ENCODE results near the gene ARHGAP15. TPM values are rescaled to one million over a fixed set of nuclear protein-coding genes. Genes with fewer than 3 reads are reported as not detected.

Gene ARHGAP15
- total RNA-seq, 2 donors from 2014 or later, result 0.86 TPM; not detected in 1

GRCh38 chr2:143482316-143482715 is 353.1 kb downstream of the ARHGAP15 start:
- no peaks in the 10 kb centered on the region for H3K9me3 ChIP-seq (ENCODE audit: control insufficient read depth, low read length)
- H3K27me3 Mint-ChIP-seq (ENCODE audit: insufficient read depth), result peaks cover 50% of the 10 kb centered on the region
- H3K4me3 ChIP-seq (ENCODE audit: low read length), result no peak overlapping the region
- H3K27ac Mint-ChIP-seq, result no peak overlapping the region
- peaks cover 7% of the 10 kb centered on the region for H3K4me1 ChIP-seq (ENCODE audit: control insufficient read depth, insufficient read depth, low read length)
- H3K9ac ChIP-seq (ENCODE audit: extremely low read depth, low read length, poor library complexity, severe bottlenecking), result no peak overlapping the region
- no peak overlapping the region for H3K4me3 Mint-ChIP-seq
- 92 to 94% methylated on average over 2 to 3 of the region's 3 CpGs for WGBS, 2 experiments (ENCODE audit: insufficient coverage in 1 of 2, insufficient read length in 1 of 2)
- no peak for TF ChIP-seq CTCF (conservative IDR thresholded peaks at IDR 0.05)
- no peak for DNase-seq
- H3K27me3 ChIP-seq (ENCODE audit: control insufficient read depth, insufficient read depth, low read length, poor library complexity, severe bottlenecking), result no peaks in the 10 kb centered on the region
- H3K36me3 ChIP-seq (ENCODE audit: control insufficient read depth, insufficient read depth, low read length), result no peaks in the 10 kb centered on the region
- H3K27ac ChIP-seq (ENCODE audit: low read depth, low read length), result no peak overlapping the region
- H3K9me3 Mint-ChIP-seq, result no peaks in the 10 kb centered on the region
- H3K36me3 Mint-ChIP-seq (ENCODE audit: low read depth), result no peaks in the 10 kb centered on the region
- peaks cover 20% of the 10 kb centered on the region for H3K4me1 Mint-ChIP-seq

- no peaks in the 10 kb centered on the region for H3K27me3 ChIP-seq (ENCODE audit: control insufficient read depth, insufficient read depth, low read length, poor library complexity, severe bottlenecking)
- no peak for TF ChIP-seq CTCF (conservative IDR thresholded peaks at IDR 0.05)
- no peaks in the 10 kb centered on the region for H3K9me3 ChIP-seq (ENCODE audit: control insufficient read depth, low read length)
- peaks cover 7% of the 10 kb centered on the region for H3K4me1 ChIP-seq (ENCODE audit: control insufficient read depth, insufficient read depth, low read length)
- 94 to 100% methylated on average over 2 to 3 of the region's 4 CpGs for WGBS, 2 experiments (ENCODE audit: insufficient coverage in 1 of 2, insufficient read length in 1 of 2)
- no peak for DNase-seq
- H3K4me3 ChIP-seq (ENCODE audit: low read length), result no peak overlapping the region
- Mint-ChIP-seq H3K4me3 (no peak overlapping the region), H3K9me3 (no peaks in the 10 kb centered on the region), H3K4me1 (peaks cover 20% of the 10 kb centered on the region), H3K27me3 (ENCODE audit: insufficient read depth) (peaks cover 49% of the 10 kb centered on the region), H3K27ac (no peak overlapping the region), H3K36me3 (ENCODE audit: low read depth) (no peaks in the 10 kb centered on the region)
- no peak overlapping the region for H3K27ac ChIP-seq (ENCODE audit: low read depth, low read length)
- no peaks in the 10 kb centered on the region for H3K36me3 ChIP-seq (ENCODE audit: control insufficient read depth, insufficient read depth, low read length)
- H3K9ac ChIP-seq (ENCODE audit: extremely low read depth, low read length, poor library complexity, severe bottlenecking), result no peak overlapping the region
These were observed 353.6 kb downstream of the ARHGAP15 start for GRCh38 chr2:143482771-143483170.

GRCh38 chr2:143486976-143487375 is 357.8 kb downstream of the ARHGAP15 start:
- H3K27me3 ChIP-seq (ENCODE audit: control insufficient read depth, insufficient read depth, low read length, poor library complexity, severe bottlenecking), result no peaks in the 10 kb centered on the region
- Mint-ChIP-seq H3K27ac (no peak overlapping the region), H3K4me3 (no peak overlapping the region), H3K27me3 (ENCODE audit: insufficient read depth) (peaks cover 19% of the 10 kb centered on the region), H3K9me3 (no peaks in the 10 kb centered on the region), H3K36me3 (ENCODE audit: low read depth) (no peaks in the 10 kb centered on the region), H3K4me1 (peaks cover 4% of the 10 kb centered on the region)
- no peak overlapping the region for H3K4me3 ChIP-seq (ENCODE audit: low read length)
- no peaks in the 10 kb centered on the region for H3K36me3 ChIP-seq (ENCODE audit: control insufficient read depth, insufficient read depth, low read length)
- H3K9me3 ChIP-seq (ENCODE audit: control insufficient read depth, low read length), result no peaks in the 10 kb centered on the region
- H3K27ac ChIP-seq (ENCODE audit: low read depth, low read length), result no peak overlapping the region
- no peak for DNase-seq
- no CpG with 5 or more reads among the region's 1 CpG for WGBS, 2 experiments (ENCODE audit: insufficient coverage in 1 of 2, insufficient read length in 1 of 2)
- peaks cover under 1% of the 10 kb centered on the region for H3K4me1 ChIP-seq (ENCODE audit: control insufficient read depth, insufficient read depth, low read length)
- no peak overlapping the region for H3K9ac ChIP-seq (ENCODE audit: extremely low read depth, low read length, poor library complexity, severe bottlenecking)
- no peak for TF ChIP-seq CTCF (conservative IDR thresholded peaks at IDR 0.05)
